Esophagus muscularis mucosa (tissue), 4 donors: ENCODE results near the gene SERPINB6.

Source experiments
- CTCF ChIP-seq, 3 experiments: fragments of 200-600 bp in 2 of 3; fragments of 450-650 bp in 1 of 3; sonication (generic) in 2 of 3; IDR thresholded peaks; one replicate each; pipeline ENCODE4 v1.5.1; 2017 to 2019; ENCODE audit warnings: antibody characterized with exemption in 3 of 3, mild to moderate bottlenecking in 2 of 3, moderate library complexity in 1 of 3
- EP300 ChIP-seq: sonication (generic); formaldehyde crosslinking; IDR thresholded peaks from one replicate; pipeline ENCODE4 v1.6.1; 2017; ENCODE audit warnings: antibody characterized with exemption
- POLR2A ChIP-seq: fragments of 450-650 bp; IDR thresholded peaks from one replicate; pipeline ENCODE4 v1.6.1; 2017; ENCODE audit warnings: antibody characterized with exemption, moderate library complexity, mild to moderate bottlenecking, low read depth

GRCh38 chr6:2973676-2974075 is 2.3 kb upstream of the SERPINB6 start:
- TF ChIP-seq EP300 = no peak
- TF ChIP-seq POLR2A = no peak
- no peak for TF ChIP-seq CTCF (IDR thresholded peaks at IDR 0.05)
